Endodermal cell (in vitro differentiated cells): ENCODE measurements around the gene ABLIM2. TPM values are rescaled to one million over a fixed set of nuclear protein-coding genes. Genes with fewer than 3 reads are reported as not detected.

Source experiments
- DNase-seq: peaks from one replicate; pipeline ENCODE4 v3.0.0-alpha.2; 2017
- H3K27ac ChIP-seq: 2 replicates; pipeline ENCODE4 v1.5.1; 2013; ENCODE audit warnings: mild to moderate bottlenecking, low read depth, low read length, moderate library complexity
- H3K27me3 ChIP-seq: 2 replicates; pipeline ENCODE4 v1.6.1; 2013; ENCODE audit warnings: mild to moderate bottlenecking, low read length, moderate library complexity; ENCODE audit not compliant: insufficient read depth, control insufficient read depth, poor library complexity, severe bottlenecking
- H3K36me3 ChIP-seq: 2 replicates; pipeline ENCODE4 v1.7.0; 2013; ENCODE audit warnings: mild to moderate bottlenecking, low read length, moderate library complexity; ENCODE audit not compliant: control insufficient read depth, insufficient read depth
- H3K4me1 ChIP-seq: one replicate; pipeline ENCODE4 v1.7.0; 2013; ENCODE audit warnings: low read length; ENCODE audit not compliant: control insufficient read depth, insufficient read depth
- H3K4me3 ChIP-seq: 2 replicates; pipeline ENCODE4 v1.5.1; 2013; ENCODE audit warnings: mild to moderate bottlenecking, low read length, moderate library complexity
- H3K9ac ChIP-seq: 2 replicates; pipeline ENCODE4 v1.6.1; 2013; ENCODE audit warnings: mild to moderate bottlenecking, low read length, moderate library complexity; ENCODE audit not compliant: poor library complexity, severe bottlenecking; ENCODE audit errors: extremely low read depth
- H3K9me3 ChIP-seq: 2 replicates; pipeline ENCODE4 v1.6.1; 2013; ENCODE audit warnings: mild to moderate bottlenecking, low read length, moderate library complexity; ENCODE audit not compliant: control insufficient read depth
- H3K27ac Mint-ChIP-seq: 2 replicates; pipeline ENCODE4 v1.8.0; 2020; ENCODE audit warnings: mixed read lengths
- H3K27me3 Mint-ChIP-seq: 2 replicates; pipeline ENCODE4 v1.8.0; 2021; ENCODE audit warnings: mild to moderate bottlenecking, mixed read lengths; ENCODE audit not compliant: insufficient read depth
- H3K36me3 Mint-ChIP-seq: 2 replicates; pipeline ENCODE4 v1.8.0; 2020; ENCODE audit warnings: low read depth, mixed read lengths
- H3K4me1 Mint-ChIP-seq: 2 replicates; pipeline ENCODE4 v1.8.0; 2020; ENCODE audit warnings: mixed read lengths
- H3K4me3 Mint-ChIP-seq: 2 replicates; pipeline ENCODE4 v1.8.0; 2020; ENCODE audit warnings: mild to moderate bottlenecking, moderate library complexity, mixed read lengths
- H3K9me3 Mint-ChIP-seq: 2 replicates; pipeline ENCODE4 v1.8.0; 2020; ENCODE audit warnings: mild to moderate bottlenecking, mixed read lengths
- WGBS, 2 experiments: methylation state at CpG; one replicate each; pipeline versions ENCODE4 v1.1.5 to v1.1.7; 2013; ENCODE audit warnings: missing lambda C conversion rate in 2 of 2, mixed read lengths in 1 of 2; ENCODE audit not compliant: insufficient coverage in 1 of 2, insufficient read length in 1 of 2; 5-methylcytosine and 5-hydroxymethylcytosine counted together
- total RNA-seq, 2 donors: library from RNA; stranded (reverse); fragmentation: NEBNext Ultra II Directional in 1 of 2; extraction: Animal tissue kit (Norgen Biotek cat#: 25700) in 1 of 2; gene quantifications; 2 replicates in 1 of 2; 3 replicates in 1 of 2; pipeline ENCODE4 v1.2.1, GENCODE V29; 2021
- TF ChIP-seq, protein P1 (sequence below): fragments of 200-600 bp; sonication (generic); conservative IDR thresholded peaks from 2 replicates; pipeline ENCODE4 v1.5.0; 2021; ENCODE audit warnings: antibody characterized with exemption, mild to moderate bottlenecking

ABLIM2 gene
- total RNA-seq, 2 donors from 2014 or later: 0.35 to 1.6 TPM

DNA sequence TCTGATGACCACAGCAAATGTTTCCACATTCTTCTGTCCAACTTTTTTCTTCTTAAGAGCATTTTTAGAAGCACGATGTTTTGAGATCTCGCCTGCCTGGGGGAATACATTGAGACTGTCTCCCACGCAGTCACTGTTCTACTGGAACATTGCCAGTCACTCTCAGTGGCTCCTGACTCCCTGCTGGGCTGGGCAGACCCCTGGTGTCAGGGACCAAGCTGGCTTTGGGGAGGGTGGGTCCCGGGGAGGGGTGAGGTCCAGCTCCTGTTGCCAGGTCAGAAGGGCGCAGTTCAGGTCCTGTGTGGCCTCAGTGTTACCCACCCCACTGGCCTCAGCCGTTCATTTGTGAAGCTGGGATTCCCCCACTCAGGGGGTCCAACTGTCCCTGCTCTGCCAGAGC, 18.9 kb upstream of the ABLIM2 start:
- H3K27ac ChIP-seq: no peak overlapping the region
- H3K4me1 ChIP-seq: peaks cover 4% of the 10 kb centered on the region
- Mint-ChIP-seq H3K9me3 (no peaks in the 10 kb centered on the region), H3K4me1 (peaks cover 3% of the 10 kb centered on the region), H3K27me3 (no peaks in the 10 kb centered on the region), H3K27ac (no peak overlapping the region), H3K4me3 (no peak overlapping the region), H3K36me3 (no peaks in the 10 kb centered on the region)
- no peak overlapping the region for H3K9ac ChIP-seq
- H3K36me3 ChIP-seq: no peaks in the 10 kb centered on the region
- peak; percentile 29 for DNase-seq
- H3K9me3 ChIP-seq: no peaks in the 10 kb centered on the region
- TF ChIP-seq, protein P1, sequence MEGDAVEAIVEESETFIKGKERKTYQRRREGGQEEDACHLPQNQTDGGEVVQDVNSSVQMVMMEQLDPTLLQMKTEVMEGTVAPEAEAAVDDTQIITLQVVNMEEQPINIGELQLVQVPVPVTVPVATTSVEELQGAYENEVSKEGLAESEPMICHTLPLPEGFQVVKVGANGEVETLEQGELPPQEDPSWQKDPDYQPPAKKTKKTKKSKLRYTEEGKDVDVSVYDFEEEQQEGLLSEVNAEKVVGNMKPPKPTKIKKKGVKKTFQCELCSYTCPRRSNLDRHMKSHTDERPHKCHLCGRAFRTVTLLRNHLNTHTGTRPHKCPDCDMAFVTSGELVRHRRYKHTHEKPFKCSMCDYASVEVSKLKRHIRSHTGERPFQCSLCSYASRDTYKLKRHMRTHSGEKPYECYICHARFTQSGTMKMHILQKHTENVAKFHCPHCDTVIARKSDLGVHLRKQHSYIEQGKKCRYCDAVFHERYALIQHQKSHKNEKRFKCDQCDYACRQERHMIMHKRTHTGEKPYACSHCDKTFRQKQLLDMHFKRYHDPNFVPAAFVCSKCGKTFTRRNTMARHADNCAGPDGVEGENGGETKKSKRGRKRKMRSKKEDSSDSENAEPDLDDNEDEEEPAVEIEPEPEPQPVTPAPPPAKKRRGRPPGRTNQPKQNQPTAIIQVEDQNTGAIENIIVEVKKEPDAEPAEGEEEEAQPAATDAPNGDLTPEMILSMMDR: no peak
- H3K4me3 ChIP-seq: no peak overlapping the region
- WGBS, 2 experiments: 88 to 96% methylated on average over 4 to 6 of the region's 6 CpGs
- no peaks in the 10 kb centered on the region for H3K27me3 ChIP-seq

DNA sequence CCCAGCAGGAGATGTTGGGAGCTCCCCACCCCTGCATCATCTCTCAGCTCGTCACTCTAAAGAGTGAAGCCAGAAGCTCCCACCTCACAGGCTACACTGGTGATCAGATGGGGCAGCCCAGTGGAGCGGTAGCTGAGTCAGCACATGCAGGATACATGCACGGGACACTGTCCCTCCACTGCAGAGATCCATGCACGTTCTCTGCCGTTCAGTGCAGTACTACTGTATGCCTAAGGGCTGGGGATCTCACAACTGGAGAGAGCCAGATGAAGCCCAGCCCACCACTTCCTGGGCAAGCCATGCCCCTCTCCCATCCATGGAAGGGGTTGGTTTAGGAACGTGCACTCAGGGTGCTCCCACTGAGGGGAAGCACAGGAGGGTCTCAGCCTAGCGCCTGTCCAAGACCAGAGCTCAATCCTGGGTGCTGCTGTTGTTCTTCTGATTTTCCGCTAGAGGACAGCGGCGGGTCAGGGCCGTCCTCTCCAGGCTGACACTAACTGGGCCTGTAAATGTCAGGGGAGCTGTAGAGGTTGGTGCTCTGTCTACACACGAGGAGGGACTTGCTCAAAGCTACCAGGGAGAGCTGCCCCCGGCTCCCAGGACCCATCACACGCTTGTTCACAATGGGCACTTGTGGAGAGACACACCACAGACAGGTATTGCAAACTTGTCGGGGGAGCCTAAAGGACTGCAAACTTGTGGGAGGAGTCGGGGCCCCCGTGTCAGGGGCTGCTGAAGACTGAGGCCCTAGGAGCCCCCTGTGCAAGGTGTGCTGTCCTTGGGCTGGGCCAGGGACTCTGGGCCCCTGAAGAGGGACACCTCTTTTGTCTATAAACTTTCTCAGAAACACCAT, 18.2 kb upstream of the ABLIM2 start:
- Mint-ChIP-seq H3K27ac (no peak overlapping the region), H3K4me3 (no peak overlapping the region), H3K4me1 (peaks cover 3% of the 10 kb centered on the region)

DNA sequence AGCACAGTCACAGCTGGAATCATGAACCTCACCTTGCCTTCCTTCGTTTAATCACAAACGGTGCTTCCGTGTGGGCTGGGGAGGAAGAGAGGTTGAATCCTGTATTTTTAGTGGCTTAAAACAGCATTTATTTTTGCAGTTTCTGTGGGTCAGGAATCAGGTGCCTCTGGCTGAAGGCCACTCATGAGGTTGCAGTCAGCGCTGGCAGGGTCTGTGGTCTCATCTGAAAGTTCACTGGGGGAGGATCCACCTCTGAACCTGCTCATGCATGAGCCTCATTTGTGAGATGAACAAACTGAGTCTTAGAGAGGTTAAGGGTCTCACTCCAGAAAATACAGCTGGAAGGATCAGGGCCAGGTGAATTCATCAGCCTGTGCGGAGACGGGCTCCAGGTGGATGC, 17.1 kb upstream of the ABLIM2 start:
- Mint-ChIP-seq H3K27me3 (peaks cover 6% of the 10 kb centered on the region), H3K36me3 (no peaks in the 10 kb centered on the region), H3K4me3 (no peak overlapping the region), H3K9me3 (no peaks in the 10 kb centered on the region), H3K4me1 (peaks cover 1% of the 10 kb centered on the region), H3K27ac (no peak overlapping the region)
- H3K9ac ChIP-seq: no peak overlapping the region
- no peak overlapping the region for H3K4me3 ChIP-seq
- peaks cover 4% of the 10 kb centered on the region for H3K4me1 ChIP-seq
- no peak for DNase-seq
- no peak overlapping the region for H3K27ac ChIP-seq
- no peaks in the 10 kb centered on the region for H3K36me3 ChIP-seq
- WGBS, 2 experiments: 92 to 93% methylated on average over 6 of the region's 6 CpGs
- TF ChIP-seq, protein P1: no peak
- H3K27me3 ChIP-seq: no peaks in the 10 kb centered on the region
- H3K9me3 ChIP-seq: no peaks in the 10 kb centered on the region

More for the DNA sequence above, 18.2 kb upstream of the ABLIM2 start:
- H3K27me3 ChIP-seq: no peaks in the 10 kb centered on the region
- no peak overlapping the region for H3K9ac ChIP-seq
- peaks cover 4% of the 10 kb centered on the region for H3K4me1 ChIP-seq
- H3K9me3 Mint-ChIP-seq: no peaks in the 10 kb centered on the region
- no peaks in the 10 kb centered on the region for H3K36me3 Mint-ChIP-seq
- H3K4me3 ChIP-seq: no peak overlapping the region
- WGBS, 2 experiments: 42 to 50% methylated on average over 12 to 17 of the region's 17 CpGs
- peak; percentile 88 for DNase-seq
- H3K36me3 ChIP-seq: no peaks in the 10 kb centered on the region
- TF ChIP-seq, protein P1: peak; percentile 87
- no peak overlapping the region for H3K27ac ChIP-seq
- peaks cover 3% of the 10 kb centered on the region for H3K27me3 Mint-ChIP-seq
- no peaks in the 10 kb centered on the region for H3K9me3 ChIP-seq
